HepG2 (cell line): ENCODE data around the gene ZMYND10. TPM values are rescaled to one million over a fixed set of nuclear protein-coding genes. Genes with fewer than 3 reads are reported as not detected.
A peak's percentile ranks its signal among the peaks of the same experiment; 100 is the strongest.

ENCODE experiments used
- AKAP8 ChIP-seq: sonication (generic); formaldehyde crosslinking; IDR thresholded peaks from 2 replicates; pipeline ENCODE4 v1.5.1; 2020; ENCODE audit warnings: mild to moderate bottlenecking, missing genetic modification reagents
- ATF7 ChIP-seq, 2 experiments: fragments of 450-650 bp in 1 of 2; sonication (generic) in 1 of 2; formaldehyde crosslinking in 1 of 2; IDR thresholded peaks; 2 replicates each; pipeline versions ENCODE4 v1.4.0 to v1.6.1; 2016 to 2020; ENCODE audit warnings: antibody characterized with exemption in 1 of 2, mild to moderate bottlenecking in 1 of 2, missing genetic modification reagents in 1 of 2
- CHCHD3 ChIP-seq: sonication (generic); formaldehyde crosslinking; IDR thresholded peaks from 2 replicates; pipeline ENCODE4 v1.8.0; 2022; ENCODE audit warnings: mild to moderate bottlenecking, missing genetic modification reagents, moderate library complexity
- RAD51 ChIP-seq: fragments of 450-650 bp; IDR thresholded peaks from 2 replicates; pipeline ENCODE4 v1.6.1; 2016; ENCODE audit warnings: borderline replicate concordance
- RARA ChIP-seq: IDR thresholded peaks from 2 replicates; pipeline ENCODE4 v1.6.1; 2016; ENCODE audit warnings: missing genetic modification reagents, missing compliant biosample characterization
- RFXANK ChIP-seq: IDR thresholded peaks from 2 replicates; pipeline ENCODE4 v1.6.1; 2016
- SMAD1 ChIP-seq: sonication (generic); formaldehyde crosslinking; IDR thresholded peaks from 2 replicates; pipeline ENCODE4 v1.4.0; 2020; ENCODE audit warnings: missing genetic modification reagents, low read depth, mild to moderate bottlenecking, borderline replicate concordance
- SMAD3 ChIP-seq: sonication (generic); formaldehyde crosslinking; IDR thresholded peaks from 2 replicates; pipeline ENCODE4 v1.4.0; 2020; ENCODE audit warnings: missing genetic modification reagents
- TCF12 ChIP-seq, 2 experiments: fragments of 450-650 bp in 1 of 2; sonication (generic) in 1 of 2; formaldehyde crosslinking in 1 of 2; IDR thresholded peaks; 2 replicates each; pipeline versions ENCODE4 v1.6.1 to v1.8.0; 2017 to 2022; ENCODE audit warnings: antibody characterized with exemption in 1 of 2, mild to moderate bottlenecking in 1 of 2, missing genetic modification reagents in 1 of 2, moderate library complexity in 1 of 2
- ZBTB8A ChIP-seq: sonication (generic); formaldehyde crosslinking; IDR thresholded peaks from 2 replicates; pipeline ENCODE4 v1.4.0; 2020; ENCODE audit warnings: mild to moderate bottlenecking, low read depth, missing genetic modification reagents, borderline replicate concordance
- ZFYVE20 ChIP-seq: sonication (generic); formaldehyde crosslinking; IDR thresholded peaks from 2 replicates; pipeline ENCODE4 v1.8.0; 2023; ENCODE audit warnings: low read depth, mild to moderate bottlenecking, moderate library complexity, missing genetic modification reagents, borderline replicate concordance
- ZNF333 ChIP-seq: sonication (generic); formaldehyde crosslinking; IDR thresholded peaks from 2 replicates; pipeline ENCODE4 v1.4.0; 2020; ENCODE audit warnings: mild to moderate bottlenecking, missing genetic modification reagents, borderline replicate concordance
- ZNF383 ChIP-seq: sonication (generic); formaldehyde crosslinking; IDR thresholded peaks from 2 replicates; pipeline ENCODE4 v1.4.0; 2020; ENCODE audit warnings: missing genetic modification reagents, mild to moderate bottlenecking, borderline replicate concordance
- ZNF550 ChIP-seq: sonication (generic); formaldehyde crosslinking; IDR thresholded peaks from 2 replicates; pipeline ENCODE4 v1.4.0; 2020; ENCODE audit warnings: mild to moderate bottlenecking, missing genetic modification reagents, borderline replicate concordance
- ZNF557 ChIP-seq: sonication (generic); formaldehyde crosslinking; IDR thresholded peaks from 2 replicates; pipeline ENCODE4 v1.4.0; 2020; ENCODE audit warnings: missing genetic modification reagents
- ZNF687 ChIP-seq: sonication (generic); formaldehyde crosslinking; IDR thresholded peaks from 2 replicates; pipeline ENCODE4 v1.5.1; 2020; ENCODE audit warnings: mild to moderate bottlenecking, missing genetic modification reagents, moderate library complexity
- ZSCAN29 ChIP-seq: sonication (generic); formaldehyde crosslinking; conservative IDR thresholded peaks from 2 replicates; pipeline ENCODE4 v1.4.0; 2020; ENCODE audit warnings: mild to moderate bottlenecking, missing genetic modification reagents
- polyA plus RNA-seq, 8 experiments: library from polyadenylated mRNA; depleted of rRNA in 3 of 8; stranded (reverse) in 7 of 8; unstranded in 1 of 8; fragments of >200 nt; fragmentation: Illumina TruSeq in 4 of 8; extraction: Trizol in 4 of 8; gene quantifications; 2 replicates each; pipeline versions ENCODE4 v1.2.1 to v1.2.3, GENCODE V29; 2011 to 2016; ENCODE audit warnings: low read depth in 4 of 8, missing spikeins in 1 of 8, mixed read lengths in 1 of 8; ENCODE audit not compliant: insufficient read depth in 1 of 8
- total RNA-seq, 5 experiments: library from RNA; depleted of rRNA; stranded (reverse); fragments of >200 nt; fragmentation: Illumina TruSeq; extraction: Trizol; gene quantifications; 2 replicates each; pipeline ENCODE4 v1.2.3, GENCODE V29; 2016; ENCODE audit warnings: low read depth in 1 of 5
- TF ChIP-seq, protein P1 (sequence below): sonication (generic); formaldehyde crosslinking; IDR thresholded peaks from 2 replicates; pipeline ENCODE4 v1.4.0; 2020; ENCODE audit warnings: missing genetic modification reagents, borderline replicate concordance
- TF ChIP-seq, protein P2 (sequence below): sonication (generic); formaldehyde crosslinking; conservative IDR thresholded peaks from 2 replicates; pipeline ENCODE4 v1.8.0; 2022; ENCODE audit warnings: missing genetic modification reagents

ZMYND10 gene
- total and polyA plus RNA-seq, 2 of the 13 experiments (the other 11 are each of a cell fraction or from before 2014, with no cell fraction given), result 0.60 to 0.74 TPM

DNA sequence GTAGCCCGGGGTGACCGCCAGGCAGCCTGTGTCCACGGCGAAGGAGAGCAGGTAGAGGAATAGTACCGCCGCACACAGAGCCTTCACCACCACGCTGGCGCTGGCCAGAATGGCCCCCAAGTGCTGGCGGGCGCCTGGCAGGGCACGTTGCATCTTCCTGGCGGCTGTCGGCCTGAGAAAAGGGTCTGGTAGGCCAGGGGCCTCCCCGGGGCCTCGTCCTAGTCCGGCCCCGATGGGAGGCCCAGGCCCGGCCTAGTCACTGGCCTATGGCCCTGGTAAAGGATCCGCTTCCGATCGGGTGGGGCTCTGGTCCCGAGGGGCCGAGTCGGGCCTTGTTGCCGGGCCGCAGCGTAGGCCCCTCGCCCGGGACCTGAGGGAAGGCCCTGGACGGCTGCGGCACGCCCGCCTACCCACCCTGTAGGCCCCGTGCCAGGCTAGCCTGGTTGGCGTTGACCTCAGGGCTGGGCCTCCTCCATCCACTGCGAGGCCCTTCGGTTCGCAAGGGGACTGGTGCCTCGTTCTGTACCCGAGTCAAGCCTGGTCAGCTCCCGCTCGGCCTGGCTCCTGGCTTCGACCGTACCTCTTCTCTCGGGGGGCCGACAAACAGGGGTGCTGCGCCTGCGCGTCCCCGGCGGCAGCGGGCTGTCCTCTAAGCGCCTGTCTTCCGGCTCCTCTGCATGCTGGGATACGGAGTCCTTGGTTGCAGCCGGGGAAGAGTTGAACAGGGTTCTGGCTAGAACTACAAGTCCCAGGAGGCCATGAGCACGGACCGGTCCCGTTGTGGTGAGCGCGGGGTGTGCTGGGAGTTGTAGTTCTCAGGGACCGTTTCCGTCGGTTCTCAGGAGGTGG, 13.6 kb upstream of the ZMYND10 start, which contains the start of gene TMEM115 (continued):
- TF ChIP-seq ZNF557 (CRISPR knock-in tag) (no peak), RAD51 (no peak), ZNF550 (no peak), CHCHD3 (CRISPR knock-in tag) (0 out of 2 replicates have a peak, but pooled peaks have one; percentile 39), ATF7 (IDR thresholded peaks at IDR 0.05) (no peak), ATF7 (CRISPR knock-in tag; IDR thresholded peaks at IDR 0.05) (0 out of 2 replicates have a peak, but pooled peaks have one; percentile 42), ZNF333 (CRISPR knock-in tag) (0 out of 2 replicates have a peak, but pooled peaks have one; percentile 13), ZNF383 (CRISPR knock-in tag) (peak; percentile 64; the same call in 1 of the 2 replicates), ZNF687 (CRISPR knock-in tag) (peak; percentile 95), AKAP8 (CRISPR knock-in tag) (peak; percentile 81), ZFYVE20 (CRISPR knock-in tag) (no peak), RARA (CRISPR knock-in tag) (peak; percentile 46; the same call in 1 of the 2 replicates), SMAD1 (CRISPR knock-in tag) (0 out of 2 replicates have a peak, but pooled peaks have one; percentile 48), ZSCAN29 (CRISPR knock-in tag) (0 out of 2 replicates have a peak, but pooled peaks have one; percentile 52), ZBTB8A (CRISPR knock-in tag) (peak; percentile 27; the same call in 1 of the 2 replicates), TCF12 (IDR thresholded peaks at IDR 0.05) (no peak), TCF12 (CRISPR knock-in tag; IDR thresholded peaks at IDR 0.05) (no peak), RFXANK (CRISPR knock-in tag) (no peak), SMAD3 (CRISPR knock-in tag) (no peak)
- TF ChIP-seq, protein P1, sequence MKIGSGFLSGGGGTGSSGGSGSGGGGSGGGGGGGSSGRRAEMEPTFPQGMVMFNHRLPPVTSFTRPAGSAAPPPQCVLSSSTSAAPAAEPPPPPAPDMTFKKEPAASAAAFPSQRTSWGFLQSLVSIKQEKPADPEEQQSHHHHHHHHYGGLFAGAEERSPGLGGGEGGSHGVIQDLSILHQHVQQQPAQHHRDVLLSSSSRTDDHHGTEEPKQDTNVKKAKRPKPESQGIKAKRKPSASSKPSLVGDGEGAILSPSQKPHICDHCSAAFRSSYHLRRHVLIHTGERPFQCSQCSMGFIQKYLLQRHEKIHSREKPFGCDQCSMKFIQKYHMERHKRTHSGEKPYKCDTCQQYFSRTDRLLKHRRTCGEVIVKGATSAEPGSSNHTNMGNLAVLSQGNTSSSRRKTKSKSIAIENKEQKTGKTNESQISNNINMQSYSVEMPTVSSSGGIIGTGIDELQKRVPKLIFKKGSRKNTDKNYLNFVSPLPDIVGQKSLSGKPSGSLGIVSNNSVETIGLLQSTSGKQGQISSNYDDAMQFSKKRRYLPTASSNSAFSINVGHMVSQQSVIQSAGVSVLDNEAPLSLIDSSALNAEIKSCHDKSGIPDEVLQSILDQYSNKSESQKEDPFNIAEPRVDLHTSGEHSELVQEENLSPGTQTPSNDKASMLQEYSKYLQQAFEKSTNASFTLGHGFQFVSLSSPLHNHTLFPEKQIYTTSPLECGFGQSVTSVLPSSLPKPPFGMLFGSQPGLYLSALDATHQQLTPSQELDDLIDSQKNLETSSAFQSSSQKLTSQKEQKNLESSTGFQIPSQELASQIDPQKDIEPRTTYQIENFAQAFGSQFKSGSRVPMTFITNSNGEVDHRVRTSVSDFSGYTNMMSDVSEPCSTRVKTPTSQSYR (CRISPR knock-in tag), result 0 out of 2 replicates have a peak, but pooled peaks have one; percentile 19
- TF ChIP-seq, protein P2, sequence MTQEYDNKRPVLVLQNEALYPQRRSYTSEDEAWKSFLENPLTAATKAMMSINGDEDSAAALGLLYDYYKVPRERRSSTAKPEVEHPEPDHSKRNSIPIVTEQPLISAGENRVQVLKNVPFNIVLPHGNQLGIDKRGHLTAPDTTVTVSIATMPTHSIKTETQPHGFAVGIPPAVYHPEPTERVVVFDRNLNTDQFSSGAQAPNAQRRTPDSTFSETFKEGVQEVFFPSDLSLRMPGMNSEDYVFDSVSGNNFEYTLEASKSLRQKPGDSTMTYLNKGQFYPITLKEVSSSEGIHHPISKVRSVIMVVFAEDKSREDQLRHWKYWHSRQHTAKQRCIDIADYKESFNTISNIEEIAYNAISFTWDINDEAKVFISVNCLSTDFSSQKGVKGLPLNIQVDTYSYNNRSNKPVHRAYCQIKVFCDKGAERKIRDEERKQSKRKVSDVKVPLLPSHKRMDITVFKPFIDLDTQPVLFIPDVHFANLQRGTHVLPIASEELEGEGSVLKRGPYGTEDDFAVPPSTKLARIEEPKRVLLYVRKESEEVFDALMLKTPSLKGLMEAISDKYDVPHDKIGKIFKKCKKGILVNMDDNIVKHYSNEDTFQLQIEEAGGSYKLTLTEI, result no peak
